ENCODE results near the gene RUSC2.
"Not testable (repeated sequence)": the region's sequence is repeated elsewhere in the genome, so short reads cannot be mapped to it uniquely, and the experiment has no call there.

The RUSC2 gene, protein sequence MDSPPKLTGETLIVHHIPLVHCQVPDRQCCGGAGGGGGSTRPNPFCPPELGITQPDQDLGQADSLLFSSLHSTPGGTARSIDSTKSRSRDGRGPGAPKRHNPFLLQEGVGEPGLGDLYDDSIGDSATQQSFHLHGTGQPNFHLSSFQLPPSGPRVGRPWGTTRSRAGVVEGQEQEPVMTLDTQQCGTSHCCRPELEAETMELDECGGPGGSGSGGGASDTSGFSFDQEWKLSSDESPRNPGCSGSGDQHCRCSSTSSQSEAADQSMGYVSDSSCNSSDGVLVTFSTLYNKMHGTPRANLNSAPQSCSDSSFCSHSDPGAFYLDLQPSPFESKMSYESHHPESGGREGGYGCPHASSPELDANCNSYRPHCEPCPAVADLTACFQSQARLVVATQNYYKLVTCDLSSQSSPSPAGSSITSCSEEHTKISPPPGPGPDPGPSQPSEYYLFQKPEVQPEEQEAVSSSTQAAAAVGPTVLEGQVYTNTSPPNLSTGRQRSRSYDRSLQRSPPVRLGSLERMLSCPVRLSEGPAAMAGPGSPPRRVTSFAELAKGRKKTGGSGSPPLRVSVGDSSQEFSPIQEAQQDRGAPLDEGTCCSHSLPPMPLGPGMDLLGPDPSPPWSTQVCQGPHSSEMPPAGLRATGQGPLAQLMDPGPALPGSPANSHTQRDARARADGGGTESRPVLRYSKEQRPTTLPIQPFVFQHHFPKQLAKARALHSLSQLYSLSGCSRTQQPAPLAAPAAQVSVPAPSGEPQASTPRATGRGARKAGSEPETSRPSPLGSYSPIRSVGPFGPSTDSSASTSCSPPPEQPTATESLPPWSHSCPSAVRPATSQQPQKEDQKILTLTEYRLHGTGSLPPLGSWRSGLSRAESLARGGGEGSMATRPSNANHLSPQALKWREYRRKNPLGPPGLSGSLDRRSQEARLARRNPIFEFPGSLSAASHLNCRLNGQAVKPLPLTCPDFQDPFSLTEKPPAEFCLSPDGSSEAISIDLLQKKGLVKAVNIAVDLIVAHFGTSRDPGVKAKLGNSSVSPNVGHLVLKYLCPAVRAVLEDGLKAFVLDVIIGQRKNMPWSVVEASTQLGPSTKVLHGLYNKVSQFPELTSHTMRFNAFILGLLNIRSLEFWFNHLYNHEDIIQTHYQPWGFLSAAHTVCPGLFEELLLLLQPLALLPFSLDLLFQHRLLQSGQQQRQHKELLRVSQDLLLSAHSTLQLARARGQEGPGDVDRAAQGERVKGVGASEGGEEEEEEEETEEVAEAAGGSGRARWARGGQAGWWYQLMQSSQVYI (N-terminal part only)

DNA sequence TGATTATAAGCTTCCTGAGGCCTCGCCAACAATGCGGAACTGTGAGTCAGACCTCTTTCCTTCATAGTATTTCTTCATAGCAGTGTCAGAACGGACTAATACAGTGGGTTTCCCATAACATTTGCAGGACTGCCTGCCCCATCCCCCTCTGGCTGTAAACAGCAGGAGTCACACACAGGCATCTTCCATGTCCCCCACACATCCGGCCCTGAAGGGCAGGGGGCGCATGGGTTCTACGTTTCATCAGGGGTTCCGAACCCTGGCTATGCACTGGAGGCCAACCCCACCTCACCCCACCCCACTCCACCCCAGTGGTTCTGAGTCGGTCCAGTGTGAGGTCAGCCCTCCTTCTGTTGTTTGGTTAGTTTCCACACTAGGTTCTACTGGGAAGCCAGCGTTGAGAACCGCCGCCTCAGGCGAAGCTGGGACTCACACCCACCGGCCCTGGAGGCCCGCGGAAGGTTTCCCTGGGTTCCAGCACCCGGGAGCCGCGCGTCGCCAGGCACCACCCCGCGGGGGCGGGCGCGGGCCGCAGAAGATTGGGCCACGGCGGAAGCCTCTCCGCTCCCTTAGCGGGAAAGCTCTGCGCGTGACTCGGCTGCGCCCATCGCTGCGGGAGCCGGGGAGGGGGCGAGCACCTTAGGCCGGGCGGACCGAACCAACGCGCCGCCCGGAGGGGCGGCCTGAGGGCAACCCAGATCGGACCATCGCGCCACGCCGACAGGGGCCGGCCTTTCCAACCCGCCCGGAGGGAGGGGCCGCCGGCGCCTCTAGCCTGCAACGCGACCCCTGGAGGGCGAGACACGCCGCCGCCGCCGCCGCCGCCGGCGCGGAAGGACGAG is at the start of gene RUSC2:
Gene RUSC2 (plus strand): TSS at position 799 of the 842 bp plus-strand sequence. CDS start 56,411 bp downstream, outside the sequence.
- Mint-ChIP-seq H3K27ac (peak within 1 kb of the TSS; percentile 83), H3K9me3 (no peaks in the 10 kb centered on the region), H3K36me3 (ENCODE audit: low read depth) (peaks cover 3% of the 10 kb centered on the region), H3K27me3 (peaks cover 19% of the 10 kb centered on the region), H3K4me1 (ENCODE audit: low read depth) (peaks cover 33% of the 10 kb centered on the region), H3K4me3 (peak within 1 kb of the TSS; percentile 83)
- peak; percentile 77 for DNase-seq

DNA sequence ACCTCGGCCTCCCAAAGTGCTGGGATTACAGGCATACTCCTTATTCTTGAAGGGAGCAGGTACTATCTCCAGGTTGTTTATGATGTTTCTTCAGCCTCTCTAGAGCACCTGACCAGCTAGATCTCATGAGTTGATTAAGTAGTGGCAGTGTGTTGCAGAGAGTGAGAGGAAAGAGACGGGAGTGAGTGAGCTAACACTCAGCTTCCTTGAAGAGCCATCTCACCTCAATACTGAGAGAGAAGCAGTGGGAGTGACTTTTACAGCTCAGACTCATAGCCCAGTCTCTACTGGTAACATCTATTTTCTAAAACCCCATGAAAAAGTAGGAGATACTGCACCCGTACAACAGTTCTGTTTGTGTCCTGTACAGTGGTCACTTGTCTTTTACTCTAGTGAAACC is 43.9 kb upstream of the RUSC2 start:
- H3K4me1 Mint-ChIP-seq (ENCODE audit: low read depth) = no peaks in the 10 kb centered on the region
- no peak overlapping the region for H3K4me3 Mint-ChIP-seq
- H3K27me3 Mint-ChIP-seq = peaks cover 39% of the 10 kb centered on the region
- no peaks in the 10 kb centered on the region for H3K36me3 Mint-ChIP-seq (ENCODE audit: low read depth)
- no peak overlapping the region for H3K27ac Mint-ChIP-seq
- no peak for DNase-seq
- H3K9me3 Mint-ChIP-seq = no peaks in the 10 kb centered on the region

DNA sequence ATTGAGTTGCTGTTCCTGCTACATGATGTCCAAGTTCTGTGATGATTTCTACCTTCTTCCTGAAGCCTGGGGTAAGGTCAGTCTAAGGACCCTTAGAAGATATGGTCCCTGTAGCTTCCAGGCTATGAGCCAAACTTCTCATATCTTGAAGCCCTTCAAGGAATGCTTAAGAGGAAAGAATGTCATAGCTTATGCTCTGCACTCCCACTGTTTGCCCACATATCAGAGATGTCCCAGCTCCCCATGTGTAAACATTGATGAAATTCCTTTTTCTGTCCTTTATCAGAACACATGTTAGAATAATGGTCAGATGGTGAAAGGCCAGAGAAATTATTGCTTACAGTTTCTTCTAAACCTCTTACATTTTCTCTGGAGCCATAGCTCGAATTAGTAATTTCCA is 41.4 kb upstream of the RUSC2 start:
- Mint-ChIP-seq H3K27me3 (peaks cover 53% of the 10 kb centered on the region), H3K27ac (no peak overlapping the region)

DNA sequence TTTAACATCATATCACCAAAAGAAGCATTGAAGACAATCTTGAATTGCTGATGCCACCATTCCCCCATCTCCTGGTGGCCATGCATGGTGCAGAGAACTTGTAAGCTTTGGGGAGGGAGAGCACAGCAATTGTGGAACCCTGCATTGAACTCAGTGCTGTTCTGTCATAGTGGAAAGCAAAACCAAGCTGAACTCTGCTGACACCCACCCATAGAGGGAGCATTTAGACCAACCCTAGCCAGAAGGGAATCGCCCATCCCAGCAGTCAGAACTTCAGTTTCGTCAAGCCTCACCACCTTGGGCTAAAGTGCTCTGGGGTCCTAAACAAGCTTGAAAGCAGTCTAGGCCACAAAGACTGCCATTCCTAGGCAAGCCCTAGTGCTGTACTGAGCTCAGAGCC is 37.4 kb upstream of the RUSC2 start:
- DNase-seq = no peak
- no peak overlapping the region for H3K4me3 Mint-ChIP-seq
- H3K27me3 Mint-ChIP-seq = peaks cover 36% of the 10 kb centered on the region
- no peaks in the 10 kb centered on the region for H3K36me3 Mint-ChIP-seq (ENCODE audit: low read depth)
- H3K27ac Mint-ChIP-seq = no peak overlapping the region
- H3K9me3 Mint-ChIP-seq = peaks cover 13% of the 10 kb centered on the region
- H3K4me1 Mint-ChIP-seq (ENCODE audit: low read depth) = no peaks in the 10 kb centered on the region

More for the DNA sequence above, 41.4 kb upstream of the RUSC2 start:
- H3K36me3 Mint-ChIP-seq (ENCODE audit: low read depth) = no peaks in the 10 kb centered on the region
- H3K9me3 Mint-ChIP-seq = no peaks in the 10 kb centered on the region
- no peak for DNase-seq
- H3K4me3 Mint-ChIP-seq = no peak overlapping the region
- no peaks in the 10 kb centered on the region for H3K4me1 Mint-ChIP-seq (ENCODE audit: low read depth)

DNA sequence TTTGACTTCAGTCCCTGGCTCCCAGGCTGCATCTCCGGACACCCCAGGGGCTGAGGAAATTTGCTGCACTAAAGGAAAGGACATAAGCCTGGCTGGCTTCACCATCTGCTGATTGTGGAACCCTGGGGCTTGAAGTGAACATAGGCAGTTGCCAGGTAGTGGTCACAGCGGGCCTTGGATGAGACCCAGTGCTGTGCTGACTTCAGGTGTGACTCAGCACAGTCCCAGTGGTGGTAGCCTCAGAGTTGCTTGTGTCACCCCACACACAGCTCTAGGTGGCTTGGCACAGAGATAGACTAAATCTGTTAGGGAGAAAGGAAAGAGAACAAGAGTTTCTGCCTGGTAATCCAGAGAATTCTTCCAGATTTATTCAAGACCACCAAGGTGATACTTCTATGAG is 36.1 kb upstream of the RUSC2 start:
- Mint-ChIP-seq H3K4me1 (ENCODE audit: low read depth) (no peaks in the 10 kb centered on the region), H3K27ac (no peak overlapping the region), H3K4me3 (no peak overlapping the region), H3K9me3 (peaks cover 13% of the 10 kb centered on the region), H3K36me3 (ENCODE audit: low read depth) (no peaks in the 10 kb centered on the region), H3K27me3 (peaks cover 37% of the 10 kb centered on the region)
- no peak for DNase-seq

DNA sequence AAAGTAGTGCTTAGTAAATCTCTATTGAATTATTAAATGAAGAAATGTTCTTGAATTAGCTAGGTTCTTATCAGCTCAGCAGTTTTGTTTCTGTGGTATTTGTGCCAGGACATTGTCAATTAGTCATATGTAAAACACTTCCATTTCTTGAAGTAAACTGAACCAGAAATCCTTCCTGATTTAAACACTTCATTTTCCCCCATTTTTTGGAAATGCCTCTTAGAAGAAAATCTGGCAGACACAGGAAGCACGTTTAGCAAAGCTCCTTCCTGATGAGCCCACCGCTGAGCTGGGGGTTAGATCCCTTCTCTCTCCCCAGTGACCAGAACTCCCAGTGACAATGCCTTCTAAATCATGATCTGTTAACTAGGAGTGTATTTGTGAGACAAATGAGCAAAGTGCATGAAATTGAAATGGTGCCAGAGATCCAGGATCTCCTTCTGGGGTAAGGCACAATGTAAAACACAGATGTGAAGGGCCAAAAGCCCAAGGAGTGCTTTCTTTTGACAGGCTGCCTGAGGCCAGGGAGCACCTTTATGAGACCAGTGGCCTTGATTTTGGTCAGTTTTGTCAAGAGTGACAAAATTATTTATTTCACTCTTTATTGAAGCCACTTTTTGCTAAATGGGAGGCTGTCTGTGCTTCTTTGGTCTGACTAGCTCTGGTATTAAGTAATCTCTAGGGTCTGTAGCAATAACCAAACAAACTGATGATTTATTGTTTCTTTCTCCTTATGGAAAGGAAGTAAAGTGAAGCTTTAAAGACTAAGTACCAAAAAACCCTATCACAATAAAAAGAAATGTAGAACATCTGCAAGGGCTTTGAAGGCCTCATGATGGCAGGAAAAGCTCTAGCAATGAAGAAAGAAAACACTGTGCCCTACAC is 25.5 kb upstream of the RUSC2 start:
- Mint-ChIP-seq H3K4me3 (no peak overlapping the region), H3K27me3 (peaks cover 23% of the 10 kb centered on the region), H3K4me1 (ENCODE audit: low read depth) (no peaks in the 10 kb centered on the region), H3K27ac (no peak overlapping the region), H3K36me3 (ENCODE audit: low read depth) (no peaks in the 10 kb centered on the region), H3K9me3 (peaks cover 9% of the 10 kb centered on the region)
- no peak for DNase-seq

DNA sequence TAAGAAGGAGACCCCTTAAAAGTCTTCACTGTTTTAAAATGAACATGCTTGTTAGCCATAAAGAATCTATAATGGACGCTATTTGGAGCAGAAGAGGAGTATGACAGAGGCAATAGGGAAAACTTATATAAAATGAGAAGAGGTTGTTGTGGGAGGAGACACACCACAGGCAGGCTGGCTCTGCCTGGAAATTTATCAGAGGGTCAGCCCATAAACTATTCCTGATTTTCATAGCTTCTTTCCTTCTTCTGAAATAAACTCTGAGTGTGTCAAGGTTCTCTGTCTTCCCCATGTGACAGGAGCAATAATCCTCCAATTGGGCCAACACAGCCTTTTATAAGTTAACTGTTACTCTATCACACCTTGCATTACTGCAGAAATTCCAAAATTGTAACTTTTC is 19.6 kb upstream of the RUSC2 start:
- DNase-seq = no peak
- H3K9me3 Mint-ChIP-seq = no peaks in the 10 kb centered on the region
- H3K27me3 Mint-ChIP-seq = peaks cover 32% of the 10 kb centered on the region
- no peaks in the 10 kb centered on the region for H3K4me1 Mint-ChIP-seq (ENCODE audit: low read depth)
- H3K27ac Mint-ChIP-seq = no peak overlapping the region
- no peak overlapping the region for H3K4me3 Mint-ChIP-seq
- H3K36me3 Mint-ChIP-seq (ENCODE audit: low read depth) = no peaks in the 10 kb centered on the region

DNA sequence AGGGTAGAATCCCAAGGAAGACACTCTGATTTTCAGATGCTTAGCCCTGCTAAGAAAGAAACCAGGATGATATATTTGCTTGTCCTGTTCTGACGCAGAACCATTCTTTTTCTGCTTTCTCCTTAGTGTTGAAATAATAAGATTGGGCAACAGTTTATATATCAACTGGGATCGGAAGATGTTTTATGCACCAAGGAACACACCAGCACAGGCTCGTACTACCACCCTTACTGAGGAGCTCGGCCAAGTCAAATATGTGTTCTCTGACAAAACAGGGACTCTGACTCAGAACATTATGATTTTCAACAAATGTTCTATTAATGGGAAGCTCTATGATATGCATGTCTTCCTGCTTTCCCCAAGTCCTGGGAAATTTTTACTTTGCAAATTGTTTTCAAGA is 19.0 kb upstream of the RUSC2 start:
- DNase-seq = no peak
- Mint-ChIP-seq H3K4me1 (ENCODE audit: low read depth) (no peaks in the 10 kb centered on the region), H3K9me3 (no peaks in the 10 kb centered on the region), H3K27me3 (peaks cover 33% of the 10 kb centered on the region), H3K27ac (no peak overlapping the region), H3K4me3 (no peak overlapping the region), H3K36me3 (ENCODE audit: low read depth) (no peaks in the 10 kb centered on the region)

DNA sequence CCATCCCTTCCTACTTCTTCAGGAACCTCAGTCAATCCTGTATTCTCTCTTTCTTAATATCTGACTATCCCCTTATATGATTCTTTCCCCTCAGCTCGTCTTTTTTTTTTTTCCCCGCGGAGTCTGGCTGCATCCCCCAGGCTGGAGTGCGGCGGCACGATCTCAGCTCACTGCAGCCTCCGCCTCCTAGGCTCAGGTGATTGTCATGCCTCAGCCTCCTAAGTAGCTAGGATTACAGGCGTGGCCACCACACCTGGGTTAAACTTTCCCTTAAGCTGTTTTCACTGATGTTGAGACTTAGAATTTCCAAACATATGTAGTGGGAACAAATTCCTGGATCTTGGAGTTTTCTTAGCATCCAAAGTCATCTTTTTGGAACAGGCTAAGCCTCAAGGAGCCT is 13.3 kb upstream of the RUSC2 start:
- no peak for DNase-seq
- H3K27me3 Mint-ChIP-seq = peaks cover 29% of the 10 kb centered on the region
- H3K27ac Mint-ChIP-seq = no peak overlapping the region
- H3K4me1 Mint-ChIP-seq (ENCODE audit: low read depth) = no peaks in the 10 kb centered on the region
- H3K4me3 Mint-ChIP-seq = no peak overlapping the region
- no peaks in the 10 kb centered on the region for H3K9me3 Mint-ChIP-seq
- no peaks in the 10 kb centered on the region for H3K36me3 Mint-ChIP-seq (ENCODE audit: low read depth)

DNA sequence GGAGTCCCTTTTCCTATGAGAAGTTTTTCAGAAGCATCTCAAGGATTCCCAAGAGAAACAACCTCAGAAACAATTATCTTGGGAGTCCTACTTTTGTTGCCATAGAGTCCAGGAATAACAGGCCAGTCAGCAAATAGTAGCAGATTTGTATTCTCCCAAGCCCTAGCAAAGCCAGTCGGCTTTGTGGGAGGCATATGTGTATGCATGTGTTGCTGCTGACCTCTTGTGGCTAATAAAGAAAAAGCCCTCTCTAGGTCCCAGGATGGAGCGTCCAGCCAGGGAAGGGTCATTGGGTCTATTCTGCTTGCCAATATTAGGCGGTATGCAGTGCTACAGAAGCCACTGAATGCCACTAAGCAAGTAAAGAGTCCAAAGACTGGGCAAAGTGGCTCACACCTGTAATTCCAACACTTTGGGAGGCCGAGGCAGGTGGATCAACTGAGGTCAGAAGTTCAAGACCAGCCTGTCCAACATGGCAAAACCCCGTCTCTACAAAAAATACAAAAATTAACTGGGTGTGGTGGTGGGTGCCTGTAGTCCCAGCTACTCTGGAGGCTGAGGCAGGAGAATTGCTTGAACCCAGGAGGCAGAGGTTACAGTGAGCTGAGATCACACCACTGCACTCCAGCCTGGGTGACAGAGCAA is 12.6 kb upstream of the RUSC2 start:
- peaks cover 29% of the 10 kb centered on the region for H3K27me3 Mint-ChIP-seq
- not testable (repeated sequence) for DNase-seq; H3K9me3 Mint-ChIP-seq; H3K36me3 Mint-ChIP-seq (ENCODE audit: low read depth); H3K4me1 Mint-ChIP-seq (ENCODE audit: low read depth); H3K4me3 Mint-ChIP-seq; H3K27ac Mint-ChIP-seq

DNA sequence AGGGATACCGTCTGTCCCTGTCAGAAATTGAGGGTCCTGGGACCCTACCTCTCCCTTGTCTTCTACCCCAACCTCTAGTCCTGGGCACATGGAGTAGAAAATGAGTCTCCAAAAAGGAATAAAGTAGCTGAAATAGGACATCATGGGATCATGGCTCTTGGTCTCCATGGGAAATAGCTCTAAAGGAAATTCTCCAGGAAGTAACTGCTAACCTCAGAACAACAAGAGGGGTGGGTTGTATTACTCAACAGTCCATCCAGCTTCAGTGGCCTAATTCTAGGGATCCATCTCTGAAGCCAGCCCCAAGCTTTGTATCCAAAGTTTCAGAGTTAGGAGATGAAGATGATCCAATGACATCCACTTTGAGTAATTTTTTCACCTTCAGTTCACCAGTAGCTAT is 11.0 kb upstream of the RUSC2 start:
- Mint-ChIP-seq H3K27me3 (peaks cover 22% of the 10 kb centered on the region), H3K4me1 (ENCODE audit: low read depth) (no peaks in the 10 kb centered on the region), H3K36me3 (ENCODE audit: low read depth) (no peaks in the 10 kb centered on the region), H3K9me3 (no peaks in the 10 kb centered on the region), H3K27ac (no peak overlapping the region), H3K4me3 (no peak overlapping the region)
- no peak for DNase-seq

DNA sequence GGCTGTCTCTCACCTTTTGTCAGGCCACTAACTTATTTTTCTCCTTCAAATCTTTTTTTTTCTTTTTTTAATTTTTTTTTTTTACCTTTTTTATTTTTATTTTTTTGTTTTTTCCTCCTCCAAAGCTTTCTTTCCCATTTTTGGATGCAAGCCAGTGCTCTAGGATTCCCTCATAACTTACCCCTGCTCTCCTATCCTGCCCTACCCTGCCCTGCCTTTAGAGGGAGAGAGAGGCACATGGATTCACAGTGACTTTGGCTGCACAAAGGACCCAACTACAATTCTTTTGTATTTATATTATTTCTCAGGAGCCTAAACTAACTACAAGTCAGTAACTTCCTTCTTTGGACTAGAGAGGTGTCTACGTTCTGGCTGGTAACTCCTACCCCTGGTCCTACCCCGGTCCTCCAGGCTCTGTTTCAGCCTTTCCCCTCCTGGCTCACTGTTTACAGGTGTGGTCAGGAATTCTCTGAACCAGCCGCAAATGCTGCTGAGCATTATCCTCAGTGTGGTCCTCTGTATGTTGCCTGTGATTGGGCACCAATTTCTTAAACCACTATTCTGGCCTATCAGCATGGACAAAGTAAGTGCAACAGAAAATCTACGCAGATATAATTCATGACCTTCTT is 8.4 kb upstream of the RUSC2 start:
- no peaks in the 10 kb centered on the region for H3K36me3 Mint-ChIP-seq (ENCODE audit: low read depth)
- no peaks in the 10 kb centered on the region for H3K4me1 Mint-ChIP-seq (ENCODE audit: low read depth)
- H3K4me3 Mint-ChIP-seq = no peak overlapping the region
- no peak for DNase-seq
- no peak overlapping the region for H3K27ac Mint-ChIP-seq
- H3K27me3 Mint-ChIP-seq = peaks cover 16% of the 10 kb centered on the region
- no peaks in the 10 kb centered on the region for H3K9me3 Mint-ChIP-seq

All from activated T-cell treated with anti-CD3 and anti-CD28 coated beads, Interleukin-2, amount 50 U/mL, for 24 hours (primary cell).